Stimulated activated CD8-positive, alpha-beta memory T cell treated with anti-CD3 and anti-CD28 coated beads, Interleukin-2, amount 100 ng/mL, for 48 hours (primary cell): ENCODE results near the gene POLA2.

Source experiments
- DNase-seq, 2 donors: peaks; one replicate each; pipeline ENCODE4 v3.0.0-alpha.2; 2020; ENCODE audit warnings: low read depth in 2 of 2

POLA2 gene

DNA sequence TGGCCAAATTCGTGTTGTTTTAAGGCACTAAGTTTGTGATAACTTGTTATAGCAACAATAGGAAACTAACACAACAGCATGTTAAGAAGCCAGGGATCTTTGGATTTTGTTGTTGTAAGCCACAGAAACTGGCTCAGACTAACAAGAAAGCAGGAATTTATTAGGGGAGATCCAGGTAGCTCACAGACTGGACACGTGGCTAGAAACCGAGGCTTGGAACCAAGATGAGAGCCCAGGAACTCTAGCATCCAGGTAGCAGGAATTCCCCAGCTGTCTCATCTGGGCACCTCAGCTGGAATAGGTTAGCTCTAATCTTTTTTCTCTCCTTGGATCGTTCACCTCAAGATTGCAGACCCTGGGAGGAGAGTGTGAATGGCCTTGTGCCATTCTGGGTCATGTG lies 24.9 kb downstream of the POLA2 start:
- no peak for DNase-seq

DNA sequence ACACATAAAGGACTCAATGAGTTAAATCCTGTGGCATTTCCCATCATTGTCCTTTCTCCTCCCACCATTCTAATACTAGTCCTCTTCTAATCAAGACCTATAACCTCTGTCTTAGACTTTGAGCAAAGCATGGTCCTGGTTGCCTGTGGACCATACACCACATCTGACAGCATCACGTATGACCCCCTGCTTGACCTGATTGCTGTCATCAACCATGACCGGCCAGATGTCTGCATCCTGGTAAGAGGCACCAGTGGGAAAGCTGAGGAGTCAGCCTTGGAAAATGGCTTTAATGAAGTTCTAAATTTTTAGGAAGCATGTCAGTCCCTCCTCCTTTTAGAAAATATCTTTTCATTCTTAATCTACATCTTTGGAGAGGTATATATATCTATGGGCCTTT lies 25.8 kb downstream of the POLA2 start:
- DNase-seq = no peak

DNA sequence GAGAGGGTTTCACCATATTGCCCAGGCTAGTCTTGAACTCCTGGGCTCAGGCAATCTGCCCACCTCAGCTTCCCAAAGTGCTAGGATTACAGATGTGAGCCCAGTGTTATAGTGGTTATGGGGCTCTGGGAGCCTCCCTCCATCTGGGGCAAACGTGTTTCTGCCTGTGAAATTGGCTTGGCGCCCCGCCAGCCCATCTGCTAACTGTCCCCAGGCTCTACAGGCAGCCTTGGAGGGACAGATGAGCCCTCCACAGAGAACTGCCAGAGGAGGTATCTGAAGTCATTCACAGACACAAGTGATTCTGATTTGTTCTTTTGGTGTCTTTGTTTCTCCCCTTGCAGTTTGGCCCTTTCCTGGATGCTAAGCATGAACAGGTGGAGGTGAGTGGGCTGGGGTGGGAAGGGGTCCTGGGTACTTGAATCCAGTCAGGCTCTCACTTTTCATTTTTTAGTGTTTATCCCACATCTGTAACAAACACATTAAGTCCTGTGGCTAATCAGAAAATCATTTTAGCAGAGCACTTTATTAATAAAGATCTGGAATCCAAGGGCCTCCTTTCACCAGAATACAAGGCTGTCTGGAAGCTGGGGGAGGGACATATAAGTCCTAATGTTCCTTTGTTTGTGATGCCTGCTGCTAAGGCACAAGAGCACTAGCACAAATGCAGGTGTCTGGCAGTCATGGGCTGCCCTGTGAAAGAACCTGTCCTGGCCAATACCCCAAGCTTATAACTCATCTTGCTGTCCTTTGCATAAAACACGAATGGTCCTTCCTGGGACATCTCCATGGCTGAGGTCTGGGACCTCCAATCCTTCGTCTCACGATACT lies 27.2 kb downstream of the POLA2 start:
- DNase-seq = no peak

DNA sequence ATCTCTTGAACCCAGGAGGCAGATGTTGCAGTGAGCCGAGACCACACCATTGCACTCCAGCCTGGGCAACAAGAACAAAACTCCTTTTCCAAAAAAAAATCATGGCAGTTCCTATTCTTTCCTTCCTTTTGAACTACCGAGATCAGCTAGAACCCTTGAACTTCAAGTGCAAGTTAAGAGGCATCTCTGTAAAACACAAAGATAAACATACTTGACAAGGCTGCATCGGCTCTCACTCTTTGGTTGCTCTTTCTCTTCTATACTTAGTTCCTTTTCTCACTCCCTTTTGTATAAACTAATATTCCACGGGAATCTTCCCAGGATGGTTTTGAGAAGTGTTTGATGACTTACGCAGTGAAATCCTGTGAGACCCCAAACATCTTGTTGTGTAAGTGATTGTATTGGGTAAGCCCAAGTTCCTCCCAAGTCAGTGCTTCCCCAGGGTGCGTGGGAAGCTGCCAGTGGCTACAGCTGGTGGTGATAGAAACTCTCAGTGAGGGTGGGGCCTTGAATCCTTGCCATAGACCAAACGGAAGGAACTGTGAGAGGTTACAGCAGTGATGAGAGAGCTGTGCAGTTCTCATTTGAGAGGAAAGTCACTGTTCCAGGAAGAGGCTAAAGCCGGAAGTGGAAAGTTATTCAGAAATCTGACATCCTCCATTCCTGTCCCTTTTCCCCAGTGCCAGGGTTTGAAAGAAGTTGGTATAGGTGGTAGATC lies 28.8 kb downstream of the POLA2 start:
- no peak for DNase-seq

DNA sequence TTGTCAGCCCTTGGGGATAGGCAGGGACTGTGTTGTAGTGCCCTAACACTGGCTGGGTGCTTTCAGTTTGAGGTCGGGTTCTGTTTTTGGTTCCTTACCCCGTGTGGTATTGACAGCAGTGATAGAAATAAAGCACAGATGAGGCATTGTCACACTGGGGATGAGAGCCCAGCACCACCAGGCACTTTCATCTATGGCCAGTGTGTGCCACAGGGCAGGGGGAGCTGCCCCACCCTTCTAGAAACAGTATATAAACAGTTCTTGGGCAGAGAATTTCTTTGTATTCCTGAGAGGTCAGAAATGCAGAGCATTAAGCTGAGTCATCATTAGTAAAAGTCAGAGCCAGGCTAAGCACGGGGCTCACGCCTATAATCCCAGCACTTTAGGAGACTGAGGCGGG lies 29.9 kb downstream of the POLA2 start:
- no peak for DNase-seq

DNA sequence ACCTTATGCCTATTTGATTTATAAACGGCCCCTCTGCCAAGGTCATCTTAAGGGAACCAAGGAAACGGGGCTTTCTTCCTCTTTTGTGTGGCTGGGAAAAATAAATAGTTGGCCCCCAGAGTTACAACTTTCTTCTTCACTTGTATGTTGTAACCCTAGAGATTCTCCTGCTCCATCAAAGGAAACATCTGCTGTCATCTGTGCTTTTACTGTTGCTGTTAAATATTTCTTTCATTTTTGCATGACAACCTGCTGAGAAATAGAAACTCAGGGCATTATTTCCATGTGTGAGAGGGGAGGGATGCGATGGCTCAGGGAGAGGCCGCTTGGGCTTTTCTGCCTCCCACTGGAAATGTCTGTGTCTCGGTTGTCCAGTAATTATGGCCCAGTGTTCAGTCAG lies 31.1 kb downstream of the POLA2 start:
- no peak for DNase-seq

DNA sequence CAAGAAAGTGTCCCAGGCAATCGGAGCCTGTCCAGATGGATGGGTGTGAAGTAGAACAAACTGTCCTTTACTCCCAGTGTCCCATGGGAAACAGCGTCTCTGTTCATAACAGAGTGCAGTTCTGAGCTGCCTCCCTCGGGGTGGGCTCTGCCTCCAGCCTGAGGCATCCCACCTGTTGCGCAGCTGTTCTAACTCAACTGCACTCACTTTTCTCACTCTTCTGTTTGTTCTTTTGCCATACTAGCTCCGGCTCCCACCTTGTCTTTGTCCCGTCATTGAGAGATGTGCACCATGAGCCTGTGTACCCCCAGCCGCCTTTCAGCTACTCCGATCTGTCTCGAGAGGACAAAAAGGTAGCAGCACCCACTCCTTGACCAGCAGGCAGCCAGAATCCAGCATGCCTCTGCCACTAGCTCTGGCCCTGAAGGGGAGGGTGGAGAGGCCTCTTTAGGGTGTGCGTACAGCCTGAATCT lies 32.2 kb downstream of the POLA2 start:
- DNase-seq = no peak

DNA sequence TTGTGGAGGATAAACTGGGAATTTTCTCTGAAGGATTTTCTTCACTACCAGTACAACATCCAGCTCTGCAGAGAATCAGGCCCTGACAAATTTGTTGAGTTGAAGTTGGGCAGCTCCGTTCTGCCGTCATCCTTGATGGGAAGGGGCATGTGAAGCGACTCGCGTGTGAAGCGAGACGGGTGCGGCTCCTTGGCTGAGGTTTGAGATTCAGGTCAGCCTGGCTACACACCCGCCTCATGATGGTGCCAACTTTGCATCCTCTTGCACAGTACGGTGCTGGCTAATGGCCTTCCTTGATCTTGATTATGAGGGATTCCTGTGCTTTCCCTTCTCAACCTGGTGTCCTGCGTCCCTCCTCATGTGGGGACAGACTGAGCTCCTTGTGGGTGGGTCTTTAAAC lies 33.2 kb downstream of the POLA2 start:
- DNase-seq = no peak

DNA sequence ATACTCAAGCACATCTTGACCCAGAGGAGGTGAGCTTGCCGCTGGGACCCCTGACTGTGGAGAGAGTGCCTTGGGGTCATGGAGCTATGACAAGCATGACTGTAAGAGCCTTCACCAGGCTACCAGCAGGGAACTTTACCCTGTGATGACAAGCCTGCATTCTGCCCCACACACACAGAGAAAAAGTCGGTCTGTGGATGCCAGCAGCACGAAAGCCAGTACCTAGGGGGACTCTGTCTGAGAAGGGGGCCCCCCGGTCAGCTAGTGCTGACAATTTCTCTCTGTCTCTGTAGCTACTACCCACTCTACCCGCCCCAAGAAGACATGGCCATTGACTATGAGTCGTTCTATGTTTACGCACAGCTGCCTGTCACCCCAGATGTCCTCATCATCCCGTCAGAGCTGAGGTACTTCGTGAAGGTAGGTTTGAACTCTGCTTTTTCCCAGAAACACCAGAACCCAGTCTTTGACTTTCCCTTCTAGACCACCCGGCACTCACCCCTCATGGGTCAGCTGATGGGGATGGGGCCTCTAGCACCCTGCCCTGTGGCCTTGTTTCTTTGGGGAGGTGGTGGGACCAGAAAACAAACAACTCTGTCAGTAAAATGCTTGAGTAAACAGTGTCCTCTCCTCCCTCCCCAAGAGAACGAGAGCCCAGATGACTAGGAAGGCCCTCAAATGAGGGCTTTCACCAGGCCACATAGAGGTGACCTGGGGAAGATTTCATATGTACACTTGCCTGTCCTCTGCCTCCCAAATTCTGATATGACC lies 34.0 kb downstream of the POLA2 start:
- no peak for DNase-seq

DNA sequence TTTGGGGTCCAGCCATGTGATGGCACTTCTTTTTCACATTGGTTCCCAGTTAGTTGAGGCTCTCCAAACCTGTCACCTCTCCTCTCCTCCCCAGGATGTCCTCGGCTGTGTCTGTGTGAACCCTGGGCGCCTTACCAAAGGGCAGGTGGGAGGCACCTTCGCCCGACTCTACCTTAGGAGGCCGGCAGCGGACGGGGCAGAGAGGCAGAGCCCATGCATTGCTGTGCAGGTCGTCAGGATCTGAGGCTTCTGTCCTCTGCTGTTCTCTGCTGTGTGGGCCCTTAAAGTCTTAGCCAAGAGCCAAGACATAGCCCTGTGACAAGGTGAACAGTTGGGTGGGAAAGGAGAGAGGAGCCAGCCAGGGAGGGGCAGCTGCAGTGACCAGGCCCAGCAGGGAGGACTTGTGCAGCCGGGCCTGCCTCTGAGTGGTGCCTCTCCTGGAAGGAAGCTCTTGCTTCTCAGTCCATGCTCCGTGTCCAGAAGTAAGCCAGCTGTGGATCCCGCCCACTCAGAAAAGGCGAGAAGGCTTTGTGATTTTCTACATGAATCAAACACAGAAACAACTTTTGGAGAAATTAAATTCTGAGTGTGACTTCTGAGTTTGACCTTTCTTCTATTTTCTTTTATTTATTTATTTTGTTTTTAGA lies 35.4 kb downstream of the POLA2 start:
- DNase-seq = no peak

DNA sequence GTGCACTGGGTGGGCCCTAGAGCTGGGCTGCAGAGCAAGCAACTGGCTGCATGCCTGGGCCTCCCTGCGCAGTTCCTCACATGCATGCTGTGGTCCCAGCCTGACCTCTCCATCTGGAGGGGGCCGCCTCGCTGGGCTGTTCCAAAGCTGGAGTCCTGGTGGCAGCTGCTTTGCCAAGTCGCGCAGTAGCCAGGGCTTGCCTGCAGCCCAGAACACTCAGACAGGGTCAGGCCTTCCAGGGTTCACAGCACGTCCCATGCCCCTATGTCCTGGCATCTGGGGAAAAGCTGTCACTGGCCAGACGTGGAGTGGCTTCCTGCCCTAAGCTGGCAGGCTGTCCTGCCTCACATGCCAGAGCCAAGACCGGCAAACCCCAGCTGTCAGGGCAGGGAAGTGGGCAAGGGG lies 36.4 kb downstream of the POLA2 start:
- no peak for DNase-seq

DNA sequence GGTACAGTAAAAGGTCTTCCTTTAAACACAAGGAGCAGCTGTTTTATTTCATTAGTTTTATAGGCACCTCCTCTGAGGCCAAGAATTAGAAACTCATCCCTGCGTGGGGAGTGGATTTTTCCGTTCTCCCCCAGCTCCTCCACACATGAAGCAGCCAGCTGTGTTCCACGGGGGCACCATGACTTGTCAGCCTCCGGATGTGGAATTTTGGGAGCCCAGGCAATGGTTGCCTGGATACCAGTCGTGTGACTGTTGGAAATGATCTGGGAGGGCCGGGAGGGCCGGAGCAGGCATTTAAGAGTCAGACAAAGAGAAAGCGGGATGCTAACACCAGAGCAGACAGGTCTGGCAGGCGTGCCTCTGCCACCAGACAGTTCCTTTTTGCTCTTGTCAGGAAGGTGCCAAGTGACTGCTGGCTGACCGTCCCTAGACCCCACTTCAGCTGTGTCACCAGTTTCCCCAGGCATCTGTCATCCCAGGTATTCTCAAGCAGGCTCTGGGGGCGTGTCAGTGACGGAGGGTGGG lies 37.0 kb downstream of the POLA2 start:
- no peak for DNase-seq

DNA sequence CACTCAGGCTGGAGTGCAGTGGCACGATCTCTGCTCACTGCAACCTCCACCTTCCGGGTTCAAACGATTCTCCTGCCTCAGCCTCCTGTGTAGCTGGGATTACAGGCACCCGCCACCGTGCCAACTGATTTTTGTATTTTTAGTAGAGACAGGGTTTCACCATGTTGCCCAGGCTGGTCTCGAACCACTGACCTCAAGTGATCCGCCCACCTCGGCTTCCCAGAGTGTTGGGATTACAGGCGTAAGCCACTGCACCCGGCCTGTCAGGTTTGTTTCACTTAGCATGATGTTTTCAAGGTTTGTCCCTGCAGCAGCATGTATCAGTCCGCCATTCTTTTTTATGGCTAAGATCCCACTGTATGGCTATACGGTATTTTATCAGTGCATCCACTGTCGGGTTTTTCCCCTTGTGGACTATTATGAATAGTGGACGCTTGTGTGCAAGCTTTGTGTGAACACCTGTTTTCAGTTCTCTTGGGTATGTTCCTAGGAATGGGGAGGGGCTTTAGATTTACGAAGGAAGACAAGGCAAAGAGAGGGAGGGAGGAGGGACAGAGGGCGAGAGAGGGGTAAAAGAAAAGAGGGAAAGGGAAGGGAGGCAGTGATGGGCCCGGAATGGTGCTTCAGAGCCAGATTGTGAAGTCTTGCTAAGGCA lies 39.0 kb downstream of the POLA2 start:
- no peak for DNase-seq

DNA sequence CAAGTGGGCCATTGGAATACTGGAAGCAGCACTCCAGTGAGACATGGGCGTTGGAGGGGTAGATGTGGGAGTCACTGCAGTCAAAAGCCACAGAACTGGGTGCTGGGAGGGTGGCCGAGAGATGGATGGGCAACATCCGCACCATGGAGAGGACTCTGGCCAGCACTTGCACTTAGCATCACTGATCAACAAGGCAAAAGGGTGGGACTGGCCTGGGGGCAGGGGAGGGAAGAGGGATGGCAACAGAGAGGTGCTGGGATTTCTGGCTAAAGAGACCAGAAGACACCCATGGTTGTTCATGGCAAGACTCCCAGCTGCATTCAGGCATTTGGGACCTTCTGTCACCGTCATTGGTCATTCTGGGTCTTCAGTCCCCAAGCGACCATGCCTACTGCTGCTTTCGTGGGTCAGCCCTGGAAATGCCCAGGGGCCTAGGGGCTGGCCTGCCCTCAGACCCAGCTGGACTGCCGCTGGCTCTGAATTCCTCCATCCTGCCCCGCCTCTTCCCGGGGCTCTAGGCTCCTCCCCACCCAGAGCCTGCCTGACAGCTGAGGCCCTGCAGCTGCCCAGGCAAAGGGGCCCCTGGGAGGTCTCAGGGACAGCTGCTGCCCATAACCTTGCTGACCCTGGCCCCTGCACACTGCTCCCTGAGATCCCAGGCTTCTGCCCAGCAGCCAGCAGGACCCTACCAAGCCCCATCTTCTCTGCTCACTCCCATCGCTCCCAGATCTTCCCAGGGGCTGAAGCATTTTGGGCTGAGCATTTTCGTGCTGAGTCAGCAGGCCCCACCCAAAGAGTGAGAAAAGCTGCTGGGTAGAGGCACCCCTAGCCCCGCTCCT lies 39.9 kb downstream of the POLA2 start:
- DNase-seq = no peak

DNA sequence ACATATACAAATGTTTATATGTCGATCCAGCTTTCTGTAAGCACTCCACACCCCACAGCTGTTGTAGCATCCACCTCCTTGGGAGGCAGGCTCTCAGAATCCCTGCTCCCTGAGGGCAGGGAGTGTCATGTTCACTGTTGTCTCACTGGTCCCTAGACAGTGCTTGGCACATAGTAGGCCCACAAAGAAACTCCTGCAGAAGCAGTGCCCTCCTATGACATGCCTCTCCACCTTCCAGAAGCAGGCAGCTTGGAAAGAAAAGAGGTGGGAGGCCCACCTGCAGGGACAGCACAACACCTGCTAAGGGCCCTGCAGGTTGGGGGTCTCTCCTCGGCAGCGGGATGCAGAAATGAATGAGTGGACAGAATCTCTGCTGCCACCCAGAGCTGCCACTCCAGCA lies 41.8 kb downstream of the POLA2 start:
- DNase-seq = no peak

DNA sequence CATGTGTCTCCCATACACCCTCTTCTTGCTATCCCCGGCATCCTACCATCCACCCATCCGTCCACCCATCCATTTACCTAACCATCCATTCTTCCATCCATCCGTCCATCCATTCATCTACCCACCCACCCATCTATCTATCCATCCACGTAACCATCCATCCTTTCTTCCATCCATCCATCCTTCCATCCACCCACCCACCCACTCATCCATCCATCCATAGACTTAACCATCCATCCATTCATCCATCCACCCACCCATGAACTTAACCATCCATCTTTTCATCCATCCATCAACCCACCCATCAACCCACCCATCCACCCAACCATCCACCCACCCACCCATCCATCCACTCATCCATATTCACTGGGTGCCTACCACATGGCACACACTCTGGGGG lies 42.3 kb downstream of the POLA2 start:
- DNase-seq = no peak

DNA sequence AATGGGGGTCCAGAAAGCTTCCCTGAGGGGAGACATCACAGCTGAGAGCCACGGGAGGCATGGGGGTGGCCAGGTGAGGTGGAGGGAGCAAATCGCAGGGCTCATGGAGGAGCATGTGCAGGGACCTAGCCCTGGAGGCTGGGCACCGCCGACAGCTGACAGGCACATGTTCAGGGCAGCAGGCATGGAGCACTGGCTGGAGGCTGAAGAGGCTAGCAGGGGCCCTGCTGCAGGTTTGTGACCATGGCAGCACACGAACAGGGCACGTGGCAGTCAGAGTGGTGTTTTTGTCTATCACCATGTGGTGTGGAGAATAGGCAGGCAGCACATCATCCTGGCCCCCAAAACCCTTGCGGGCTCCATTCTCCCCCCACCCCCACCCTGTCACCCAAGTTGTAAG lies 42.9 kb downstream of the POLA2 start:
- DNase-seq = no peak

DNA sequence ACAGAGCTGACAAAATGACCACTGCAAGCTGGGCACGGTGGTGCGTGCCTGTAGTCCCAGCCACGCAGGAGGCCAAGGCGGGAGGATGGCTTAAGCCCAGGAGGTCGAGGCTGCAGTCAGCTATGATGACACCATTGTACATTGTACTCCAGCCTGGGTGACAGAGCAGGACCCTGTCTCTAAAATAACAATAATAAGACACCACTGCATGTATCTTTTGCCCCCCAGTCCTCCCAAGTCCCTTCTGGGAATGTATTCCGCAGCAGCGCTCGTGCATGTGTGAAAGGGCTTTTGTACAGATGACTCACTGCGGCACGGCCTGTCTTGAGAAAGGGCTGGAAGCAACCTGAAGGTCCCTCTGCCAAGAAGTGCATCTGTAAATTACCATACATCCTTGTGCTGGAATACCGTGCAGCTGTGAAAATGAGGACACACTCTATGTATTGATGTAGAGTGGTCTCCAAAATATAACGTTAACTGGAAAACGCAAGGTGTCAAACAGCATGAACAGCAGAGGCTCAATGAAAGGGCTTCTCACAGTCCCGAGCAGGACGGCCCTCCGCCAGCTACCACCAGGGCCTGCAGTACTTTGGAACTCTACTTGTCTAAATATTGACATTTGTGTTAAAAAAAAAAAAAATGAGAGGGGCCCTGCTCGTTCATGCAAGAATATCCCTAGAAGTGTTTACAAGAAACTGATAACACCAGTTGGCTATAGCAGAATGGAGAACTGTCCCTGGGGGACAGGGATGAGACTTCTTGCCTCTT lies 43.9 kb downstream of the POLA2 start:
- DNase-seq = no peak
